ENCODE data around the gene ZBTB7C. TPM values are rescaled to one million over a fixed set of nuclear protein-coding genes. Genes with fewer than 3 reads are reported as not detected.

Gene ZBTB7C
- total and polyA plus RNA-seq, 9 of the 15 experiments (the other 6 are each of a cell fraction or from before 2014, with no cell fraction given): not detected

DNA sequence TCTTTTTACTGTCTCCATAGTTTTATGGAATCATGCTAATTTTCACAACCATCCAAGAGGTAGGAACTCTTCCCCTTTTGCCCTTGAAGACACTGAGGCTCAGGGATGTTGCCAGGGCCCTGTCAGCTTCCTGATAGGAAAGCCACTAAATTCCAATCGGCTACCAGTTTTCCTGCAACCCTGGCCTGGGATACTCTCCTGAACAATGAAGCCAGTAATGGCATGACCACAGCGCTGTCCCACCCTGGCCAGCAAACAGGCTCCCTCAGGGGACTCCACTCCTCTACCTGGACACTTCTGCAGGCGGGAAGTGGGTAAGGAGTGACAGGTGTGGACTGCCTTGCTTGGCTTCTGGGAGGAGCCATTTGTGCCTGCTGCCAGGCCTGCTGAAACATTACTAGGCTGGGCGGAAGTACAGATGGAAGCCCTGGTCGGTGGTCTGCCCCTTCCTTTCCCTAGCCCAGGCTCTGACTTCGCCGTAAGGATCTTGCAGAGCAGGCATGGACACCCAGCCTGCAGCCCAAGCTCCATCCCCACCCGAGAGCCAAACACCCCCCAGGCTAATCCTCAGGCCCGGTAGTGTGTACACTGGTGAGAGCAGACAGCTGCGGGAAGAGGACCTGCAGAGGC lies 400.0 kb downstream of the ZBTB7C start:
- WGBS (ENCODE audit: insufficient coverage, low coverage, missing lambda C conversion rate): 61% methylated on average over 7 of the region's 10 CpGs
- ChIA-PET CTCF (ENCODE audit: low intra/inter-chr PET ratio) (interaction anchor here (1.1 kb wide), 1 partner anchor 11 kb away, joined by 3 read pairs; no protein-coding TSS in a partner anchor), POLR2A (no interaction called here)
- Histone ChIP-seq H3K79me2 (ENCODE audit: control insufficient read depth, insufficient read depth, low read length) (no peaks in the 10 kb centered on the region), H3K36me3 (ENCODE audit: control insufficient read depth, insufficient read depth, low read length) (no peaks in the 10 kb centered on the region), H3K9me1 (ENCODE audit: control insufficient read depth, insufficient read depth, low read length) (no peaks in the 10 kb centered on the region), H3K4me3 (no peak overlapping the region), H4K20me1 (replicated peaks; ENCODE audit: control insufficient read depth, insufficient read depth, low read length) (no peaks in the 10 kb centered on the region), H3K4me2 (ENCODE audit: insufficient read depth, low read length) (no peak overlapping the region), H2AFZ (ENCODE audit: low read depth, low read length) (no peak overlapping the region), H3K27ac (ENCODE audit: extremely low read depth, low read depth, low read length) (no peak overlapping the region), H3K9me3 (replicated peaks; ENCODE audit: control insufficient read depth, insufficient read depth, low read depth, low read length) (no peaks in the 10 kb centered on the region), H3K4me1 (replicated peaks in 1 of 2; ENCODE audit: control insufficient read depth in 2 of 2, insufficient read depth in 2 of 2, low read length in 2 of 2) (peaks cover 0 to 14% of the 10 kb centered on the region in 2 experiments; a peak in 2 of 5 replicates), H3K9ac (ENCODE audit: insufficient read depth in 1 of 2, low read depth in 2 of 2, low read length in 2 of 2) (no peak overlapping the region), H3K27me3 (ENCODE audit: control insufficient read depth in 2 of 2, insufficient read depth in 2 of 2, low read length in 2 of 2) (no peaks in the 10 kb centered on the region)
- in situ Hi-C loops (cut with MboI): no loop called here
- intact Hi-C loops (cut with micrococcal nuclease): no loop called here
- FAIRE-seq: no peak
- ATAC-seq: no peak
- DNase-seq (ENCODE audit: extremely low read depth in 1 of 4, low spot score in 3 of 4): no peak
- no TSS peak for BruUV-seq (replicated peaks)
- TF ChIP-seq XRCC4 (IDR thresholded peaks at IDR 0.05; ENCODE audit: extremely low read depth, insufficient read depth, insufficient read length) (no peak), MCM5 (IDR thresholded peaks at IDR 0.05; ENCODE audit: low read depth) (no peak), CEBPB (tag; IDR thresholded peaks at IDR 0.05) (no peak), SIN3A (IDR thresholded peaks at IDR 0.05; ENCODE audit: borderline replicate concordance in 2 of 2, control insufficient read depth in 1 of 2, low read depth in 2 of 2, low read length in 2 of 2) (no peak), ZNF766 (CRISPR knock-in tag; conservative IDR thresholded peaks at IDR 0.05) (no peak), RBFOX2 (IDR thresholded peaks at IDR 0.05; ENCODE audit: low read depth, low read length) (no peak), RAD51 (IDR thresholded peaks at IDR 0.05; ENCODE audit: borderline replicate concordance, low read depth) (no peak), BRD4 (IDR thresholded peaks at IDR 0.05) (no peak), GATAD2A (IDR thresholded peaks at IDR 0.05) (no peak), ZNF146 (CRISPR knock-in tag; IDR thresholded peaks at IDR 0.05; ENCODE audit: unreplicated experiment) (no peak), ZNF224 (CRISPR knock-in tag; IDR thresholded peaks at IDR 0.05) (no peak), ZNF77 (CRISPR knock-in tag; IDR thresholded peaks at IDR 0.05) (no peak), TFAM (CRISPR knock-in tag; conservative IDR thresholded peaks at IDR 0.05) (no peak), SMARCC2 (IDR thresholded peaks at IDR 0.05; ENCODE audit: low read depth) (no peak), POLR2AphosphoS2 (IDR thresholded peaks at IDR 0.05; ENCODE audit: low read length) (no peak)
- TF ChIP-seq, protein P1, sequence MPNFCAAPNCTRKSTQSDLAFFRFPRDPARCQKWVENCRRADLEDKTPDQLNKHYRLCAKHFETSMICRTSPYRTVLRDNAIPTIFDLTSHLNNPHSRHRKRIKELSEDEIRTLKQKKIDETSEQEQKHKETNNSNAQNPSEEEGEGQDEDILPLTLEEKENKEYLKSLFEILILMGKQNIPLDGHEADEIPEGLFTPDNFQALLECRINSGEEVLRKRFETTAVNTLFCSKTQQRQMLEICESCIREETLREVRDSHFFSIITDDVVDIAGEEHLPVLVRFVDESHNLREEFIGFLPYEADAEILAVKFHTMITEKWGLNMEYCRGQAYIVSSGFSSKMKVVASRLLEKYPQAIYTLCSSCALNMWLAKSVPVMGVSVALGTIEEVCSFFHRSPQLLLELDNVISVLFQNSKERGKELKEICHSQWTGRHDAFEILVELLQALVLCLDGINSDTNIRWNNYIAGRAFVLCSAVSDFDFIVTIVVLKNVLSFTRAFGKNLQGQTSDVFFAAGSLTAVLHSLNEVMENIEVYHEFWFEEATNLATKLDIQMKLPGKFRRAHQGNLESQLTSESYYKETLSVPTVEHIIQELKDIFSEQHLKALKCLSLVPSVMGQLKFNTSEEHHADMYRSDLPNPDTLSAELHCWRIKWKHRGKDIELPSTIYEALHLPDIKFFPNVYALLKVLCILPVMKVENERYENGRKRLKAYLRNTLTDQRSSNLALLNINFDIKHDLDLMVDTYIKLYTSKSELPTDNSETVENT (CRISPR knock-in tag; IDR thresholded peaks at IDR 0.05): no peak
- TF ChIP-seq, protein P2, sequence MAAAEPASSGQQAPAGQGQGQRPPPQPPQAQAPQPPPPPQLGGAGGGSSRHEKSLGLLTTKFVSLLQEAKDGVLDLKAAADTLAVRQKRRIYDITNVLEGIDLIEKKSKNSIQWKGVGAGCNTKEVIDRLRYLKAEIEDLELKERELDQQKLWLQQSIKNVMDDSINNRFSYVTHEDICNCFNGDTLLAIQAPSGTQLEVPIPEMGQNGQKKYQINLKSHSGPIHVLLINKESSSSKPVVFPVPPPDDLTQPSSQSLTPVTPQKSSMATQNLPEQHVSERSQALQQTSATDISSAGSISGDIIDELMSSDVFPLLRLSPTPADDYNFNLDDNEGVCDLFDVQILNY (CRISPR knock-in tag; IDR thresholded peaks at IDR 0.05): no peak
- TF ChIP-seq, protein P3, sequence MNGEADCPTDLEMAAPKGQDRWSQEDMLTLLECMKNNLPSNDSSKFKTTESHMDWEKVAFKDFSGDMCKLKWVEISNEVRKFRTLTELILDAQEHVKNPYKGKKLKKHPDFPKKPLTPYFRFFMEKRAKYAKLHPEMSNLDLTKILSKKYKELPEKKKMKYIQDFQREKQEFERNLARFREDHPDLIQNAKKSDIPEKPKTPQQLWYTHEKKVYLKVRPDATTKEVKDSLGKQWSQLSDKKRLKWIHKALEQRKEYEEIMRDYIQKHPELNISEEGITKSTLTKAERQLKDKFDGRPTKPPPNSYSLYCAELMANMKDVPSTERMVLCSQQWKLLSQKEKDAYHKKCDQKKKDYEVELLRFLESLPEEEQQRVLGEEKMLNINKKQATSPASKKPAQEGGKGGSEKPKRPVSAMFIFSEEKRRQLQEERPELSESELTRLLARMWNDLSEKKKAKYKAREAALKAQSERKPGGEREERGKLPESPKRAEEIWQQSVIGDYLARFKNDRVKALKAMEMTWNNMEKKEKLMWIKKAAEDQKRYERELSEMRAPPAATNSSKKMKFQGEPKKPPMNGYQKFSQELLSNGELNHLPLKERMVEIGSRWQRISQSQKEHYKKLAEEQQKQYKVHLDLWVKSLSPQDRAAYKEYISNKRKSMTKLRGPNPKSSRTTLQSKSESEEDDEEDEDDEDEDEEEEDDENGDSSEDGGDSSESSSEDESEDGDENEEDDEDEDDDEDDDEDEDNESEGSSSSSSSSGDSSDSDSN (IDR thresholded peaks at IDR 0.05; ENCODE audit: borderline replicate concordance in 1 of 2, low read depth in 2 of 2, low read length in 2 of 2): no peak

Data from K562 (cell line).